ENCODE data around the gene NAA10.

DNA sequence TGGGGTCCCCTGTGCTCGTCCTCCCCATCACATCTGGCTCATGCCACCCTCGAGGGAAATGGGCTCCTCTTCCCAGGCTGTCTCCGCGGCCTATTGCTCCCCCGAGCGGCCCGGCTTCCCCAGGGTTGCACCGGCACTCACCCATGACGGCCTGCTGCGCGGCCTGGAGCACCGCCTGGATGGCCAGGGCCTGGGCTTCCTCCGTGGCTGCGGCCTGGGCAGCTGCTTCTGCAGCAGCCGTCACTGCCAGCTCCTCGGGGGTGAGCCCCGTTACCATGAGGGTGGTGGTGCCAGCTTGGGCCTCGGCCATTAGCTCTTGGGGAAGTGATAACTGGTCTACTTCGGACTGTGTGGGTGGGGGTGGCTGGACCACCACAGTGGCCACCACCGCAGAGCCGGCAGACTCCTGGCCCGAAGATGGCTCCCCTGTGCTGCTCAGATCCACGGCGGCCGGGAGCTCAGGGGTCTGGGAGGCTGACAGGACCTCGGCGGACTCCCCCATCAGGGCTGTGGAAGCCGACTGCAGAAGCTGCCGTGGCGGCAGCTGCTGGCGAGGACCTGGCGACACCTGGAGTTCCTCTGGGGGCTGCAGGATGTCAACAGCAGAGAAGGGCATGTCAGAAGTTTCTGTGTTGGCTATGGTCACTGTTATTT, 17.7 kb upstream of the NAA10 start:
- TF ChIP-seq, protein P1, sequence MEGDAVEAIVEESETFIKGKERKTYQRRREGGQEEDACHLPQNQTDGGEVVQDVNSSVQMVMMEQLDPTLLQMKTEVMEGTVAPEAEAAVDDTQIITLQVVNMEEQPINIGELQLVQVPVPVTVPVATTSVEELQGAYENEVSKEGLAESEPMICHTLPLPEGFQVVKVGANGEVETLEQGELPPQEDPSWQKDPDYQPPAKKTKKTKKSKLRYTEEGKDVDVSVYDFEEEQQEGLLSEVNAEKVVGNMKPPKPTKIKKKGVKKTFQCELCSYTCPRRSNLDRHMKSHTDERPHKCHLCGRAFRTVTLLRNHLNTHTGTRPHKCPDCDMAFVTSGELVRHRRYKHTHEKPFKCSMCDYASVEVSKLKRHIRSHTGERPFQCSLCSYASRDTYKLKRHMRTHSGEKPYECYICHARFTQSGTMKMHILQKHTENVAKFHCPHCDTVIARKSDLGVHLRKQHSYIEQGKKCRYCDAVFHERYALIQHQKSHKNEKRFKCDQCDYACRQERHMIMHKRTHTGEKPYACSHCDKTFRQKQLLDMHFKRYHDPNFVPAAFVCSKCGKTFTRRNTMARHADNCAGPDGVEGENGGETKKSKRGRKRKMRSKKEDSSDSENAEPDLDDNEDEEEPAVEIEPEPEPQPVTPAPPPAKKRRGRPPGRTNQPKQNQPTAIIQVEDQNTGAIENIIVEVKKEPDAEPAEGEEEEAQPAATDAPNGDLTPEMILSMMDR (IDR thresholded peaks at IDR 0.05), result no peak
- no peak for TF ChIP-seq POLR2A (IDR thresholded peaks at IDR 0.05)
